GM21390 (cell line): ENCODE results near the gene PXT1.
"Not testable (repeated sequence)": the region's sequence is repeated elsewhere in the genome, so short reads cannot be mapped to it uniquely, and the experiment has no call there.

Experiments
- ATAC-seq: cut with Tn5 transposase; IDR thresholded peaks from one replicate; pipeline ENCODE4 v1.9.1; 2021; ENCODE audit not compliant: unreplicated experiment

The PXT1 gene, protein sequence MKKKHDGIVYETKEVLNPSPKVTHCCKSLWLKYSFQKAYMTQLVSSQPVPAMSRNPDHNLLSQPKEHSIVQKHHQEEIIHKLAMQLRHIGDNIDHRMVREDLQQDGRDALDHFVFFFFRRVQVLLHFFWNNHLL

DNA sequence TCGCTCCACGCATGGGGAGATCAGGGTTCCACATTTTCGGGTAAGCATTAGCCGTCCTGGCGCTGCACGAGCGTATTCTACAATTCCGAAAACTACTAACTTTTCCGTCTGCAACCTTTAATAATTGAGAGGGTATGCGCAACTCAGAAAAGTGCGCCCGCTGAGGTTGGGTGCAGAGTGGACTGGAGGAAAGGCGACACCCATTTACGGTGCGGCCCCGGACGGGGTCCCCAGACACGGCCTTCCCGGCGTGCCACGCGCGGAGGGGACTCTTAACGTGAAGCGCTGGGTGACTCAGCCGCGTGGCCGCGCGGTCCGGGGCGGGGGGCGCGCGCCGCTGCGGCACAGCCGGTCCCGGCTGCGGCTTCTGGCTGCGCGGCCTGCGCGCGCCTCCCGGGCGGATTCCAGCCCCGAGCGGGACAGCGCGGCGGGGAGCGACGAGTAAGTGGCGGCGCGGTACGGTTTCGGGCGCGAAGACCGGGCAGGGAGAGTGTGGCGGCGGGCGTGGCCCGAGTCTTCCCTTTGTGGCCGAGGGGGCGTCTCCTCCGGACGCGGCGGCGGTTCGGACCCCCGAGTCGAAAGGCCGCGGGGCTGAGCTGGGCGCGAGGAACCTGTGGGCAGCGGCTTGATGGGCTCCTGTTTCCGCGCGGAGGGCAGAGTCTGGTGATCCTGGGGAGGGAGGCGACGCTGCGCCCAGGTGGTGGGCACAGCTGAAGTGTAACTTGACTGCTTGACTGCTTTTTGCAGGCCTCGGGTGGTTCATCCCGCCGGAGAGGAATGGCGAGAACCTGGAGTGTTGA lies at the start of gene PXT1, which contains the start of gene KCTD20:
Gene PXT1, minus strand, starts transcription at position 184 of the 800 bp plus-strand sequence. CDS start 16,772 bp downstream, outside the sequence.
Gene KCTD20, plus strand, starts transcription at position 330 of the 800 bp plus-strand sequence. CDS start 27,098 bp downstream, outside the sequence.
- ATAC-seq = peak; percentile 66

DNA sequence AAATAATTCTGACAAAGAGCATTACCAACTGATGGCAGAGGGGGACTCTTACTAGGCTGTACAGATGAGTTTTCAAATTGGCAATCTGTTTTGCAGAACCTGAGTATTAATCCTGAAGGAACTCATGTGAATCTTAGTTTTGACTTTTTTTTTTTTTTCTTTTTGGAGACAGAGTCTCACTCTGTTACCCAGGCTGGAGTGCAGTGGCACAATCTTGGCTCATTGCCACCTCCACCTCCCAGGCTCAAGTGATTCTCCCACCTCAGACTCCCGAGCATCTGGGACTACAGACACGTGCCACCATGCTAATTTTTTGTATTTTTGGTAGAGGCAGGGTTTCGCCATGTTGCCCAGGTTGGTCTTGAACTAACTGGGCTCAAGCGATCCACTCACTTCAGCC lies 49.4 kb upstream of the PXT1 start:
- ATAC-seq = no peak

DNA sequence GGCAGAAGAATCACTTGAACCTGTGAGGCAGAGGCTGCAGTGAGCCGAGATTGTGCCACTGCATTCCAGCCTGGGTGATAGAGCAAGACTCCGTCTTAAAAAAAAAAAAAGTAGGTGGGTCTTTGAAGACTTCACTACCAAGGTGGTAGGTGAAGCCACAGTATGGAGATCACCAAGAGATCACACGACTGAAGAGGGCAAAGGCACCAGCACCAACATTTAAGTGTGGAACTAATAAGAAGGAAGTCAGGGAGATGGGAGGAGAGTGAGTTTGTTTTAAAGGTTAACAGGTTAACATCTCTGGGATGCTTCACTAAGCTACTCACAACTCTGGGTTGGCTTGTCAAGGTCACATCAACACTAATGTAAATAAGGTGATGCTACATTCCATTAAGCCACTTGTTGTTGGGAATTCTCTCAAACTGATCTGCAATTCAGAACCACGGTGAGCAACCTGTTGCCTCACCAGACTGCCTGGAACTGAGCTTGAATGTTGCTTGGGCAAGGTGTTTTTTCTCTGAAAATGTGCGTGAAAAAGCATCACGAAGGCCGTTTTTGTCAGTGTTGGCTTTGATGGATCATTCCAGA lies 48.8 kb upstream of the PXT1 start:
- ATAC-seq = no peak

DNA sequence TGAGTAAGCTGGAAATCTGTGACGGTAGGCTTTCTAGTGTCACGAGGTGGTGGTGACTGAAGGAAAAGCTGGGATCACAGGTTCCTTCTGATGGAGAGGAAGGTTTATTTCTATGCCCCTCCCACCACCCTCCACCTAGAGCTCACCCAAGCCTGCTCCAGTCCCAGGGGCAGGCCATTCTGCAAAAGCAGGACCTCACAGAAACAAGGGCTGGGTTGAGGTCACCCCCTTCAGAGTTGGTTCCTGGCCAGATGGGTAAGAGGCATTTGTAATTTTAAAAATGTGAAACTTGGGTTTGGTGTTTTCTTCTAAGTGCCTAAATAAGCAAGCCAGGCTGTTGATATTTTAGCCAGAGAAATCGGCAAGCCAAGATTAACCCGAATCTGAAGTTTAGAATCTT lies 46.8 kb upstream of the PXT1 start:
- no peak for ATAC-seq

DNA sequence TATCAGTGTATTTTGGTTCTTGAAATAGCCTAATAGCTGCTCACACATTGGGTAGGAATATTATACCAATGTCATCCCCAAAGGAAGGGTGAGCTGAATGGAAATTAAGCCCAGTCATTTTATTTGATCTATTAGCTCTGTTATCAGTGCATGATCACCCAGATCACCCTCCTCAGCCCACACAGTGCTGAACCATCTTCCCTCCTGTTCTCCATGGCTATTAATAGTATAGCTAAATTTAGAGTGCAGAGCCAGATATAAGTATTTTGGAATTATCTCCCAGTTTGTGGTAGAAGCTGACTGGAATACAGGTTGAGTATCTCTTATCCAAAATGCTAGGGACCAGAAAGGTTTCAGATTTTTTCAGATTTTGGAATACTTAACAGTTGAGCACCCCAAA lies 45.6 kb upstream of the PXT1 start:
- no peak for ATAC-seq

DNA sequence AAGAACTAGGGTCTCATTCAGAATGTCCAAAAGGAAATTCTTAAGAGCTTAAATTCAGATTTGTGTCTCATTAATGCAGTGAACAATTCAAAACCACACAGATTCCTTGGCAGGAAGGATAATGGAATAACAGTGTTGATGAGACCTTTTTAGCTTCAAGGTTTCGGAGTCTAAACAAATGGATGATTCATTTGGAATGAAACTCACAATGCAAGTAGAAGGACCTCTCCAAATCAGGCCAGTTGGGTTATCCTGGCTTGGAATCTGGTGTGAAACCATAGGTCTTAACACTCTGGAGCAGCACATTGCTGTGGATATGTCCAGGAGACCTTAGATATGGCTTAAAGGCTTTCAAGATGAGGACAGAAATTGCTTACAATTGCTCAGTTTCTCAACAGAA lies 45.0 kb upstream of the PXT1 start:
- no peak for ATAC-seq

DNA sequence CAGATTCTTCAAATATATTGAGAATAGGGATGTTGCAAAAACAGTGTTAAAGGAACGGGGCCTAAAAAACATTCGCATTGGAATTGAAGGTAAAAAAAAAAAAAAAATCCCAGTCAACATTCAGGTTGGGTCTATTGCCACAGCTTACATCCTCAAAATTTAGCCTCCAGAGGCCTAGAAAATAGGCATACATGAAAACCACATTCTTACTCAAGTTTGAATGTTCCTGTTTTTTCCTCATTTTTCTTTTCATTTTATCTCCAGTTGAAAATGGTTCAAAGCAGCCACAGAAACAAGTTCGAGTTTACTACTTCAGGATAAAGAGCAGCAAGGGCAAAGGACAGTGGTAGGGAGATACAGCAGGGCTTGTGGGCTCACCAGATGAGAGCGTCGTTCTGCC lies 42.1 kb upstream of the PXT1 start:
- no peak for ATAC-seq

DNA sequence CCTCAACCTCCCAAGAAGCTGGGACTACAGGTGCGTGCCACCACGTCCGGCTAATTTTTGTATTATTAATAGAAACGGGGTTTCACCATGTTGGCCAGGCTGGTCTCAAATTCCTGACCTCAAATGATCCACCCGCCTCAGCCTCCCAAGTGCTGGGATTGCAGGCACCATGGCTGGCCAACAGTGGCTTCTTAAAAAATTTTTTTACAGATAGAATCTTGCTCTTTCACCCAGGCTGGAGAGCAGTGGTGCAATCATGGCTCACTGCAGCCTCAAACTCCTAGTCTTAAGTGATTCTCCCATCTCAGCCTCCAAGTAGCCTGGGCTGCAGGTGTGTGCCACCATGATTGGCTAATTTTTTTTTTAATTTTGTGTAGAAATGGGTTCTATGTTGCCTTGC lies 40.7 kb upstream of the PXT1 start:
- ATAC-seq = not testable (repeated sequence)

DNA sequence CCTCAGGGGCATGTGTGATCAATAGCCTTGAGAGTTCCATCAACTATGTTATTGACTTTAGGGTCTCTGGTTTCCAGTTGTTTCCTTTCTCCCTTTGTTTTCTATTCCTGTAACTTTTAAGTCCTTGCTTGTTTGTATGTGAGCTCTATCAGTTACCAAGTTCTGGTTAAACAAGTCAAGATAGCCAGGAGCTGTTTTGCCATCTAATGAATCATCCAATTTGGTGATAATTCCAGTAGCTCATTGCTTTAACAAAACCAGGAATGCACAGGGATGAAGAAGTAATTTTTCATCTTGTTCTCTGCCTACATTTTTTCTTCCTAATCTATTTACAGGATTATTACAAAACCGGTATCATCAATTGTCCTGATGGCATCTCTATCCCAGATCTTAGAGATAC lies 36.6 kb upstream of the PXT1 start:
- ATAC-seq = no peak

DNA sequence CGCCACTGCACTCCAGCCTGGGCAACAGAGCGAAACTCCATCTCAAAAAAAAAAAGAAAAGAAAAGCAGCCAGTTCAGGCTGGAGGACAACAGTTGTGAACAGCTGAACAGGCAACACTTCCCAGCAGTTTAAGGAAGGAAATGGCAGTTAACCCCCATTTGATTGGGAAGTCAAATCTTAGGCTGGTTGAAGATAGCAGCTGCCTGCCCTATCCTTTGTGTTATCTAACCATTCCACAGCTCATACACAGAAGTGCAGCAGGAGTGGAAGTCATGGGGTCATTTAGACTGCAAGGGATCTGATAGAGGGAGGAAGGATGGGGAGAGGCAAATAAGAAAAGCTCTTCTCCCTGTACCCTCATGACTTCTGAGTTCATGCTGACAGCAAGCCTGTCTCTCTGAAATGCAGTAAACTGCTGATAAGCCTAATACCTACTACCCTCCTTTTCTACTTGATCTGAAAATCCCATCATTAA lies 35.4 kb upstream of the PXT1 start:
- ATAC-seq = no peak

DNA sequence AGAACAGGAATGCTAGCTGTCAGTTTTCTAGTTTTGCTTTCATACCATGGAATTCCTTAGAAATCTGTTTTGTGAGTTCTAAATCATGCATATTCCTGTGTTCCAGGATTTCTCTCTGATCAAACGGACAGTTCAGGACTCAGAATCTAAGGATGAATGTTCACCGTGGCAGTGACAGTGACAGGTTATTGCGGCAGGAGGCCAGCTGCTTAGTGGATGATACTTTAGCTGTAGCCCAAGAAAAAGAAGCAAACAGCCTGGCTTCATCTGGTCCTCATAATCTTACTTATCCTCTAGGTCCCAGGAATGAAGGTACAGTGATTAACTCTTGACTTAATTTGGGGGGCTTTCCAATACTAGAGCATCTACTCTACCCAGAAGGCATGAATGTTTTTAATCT lies 27.3 kb upstream of the PXT1 start:
- ATAC-seq = no peak

DNA sequence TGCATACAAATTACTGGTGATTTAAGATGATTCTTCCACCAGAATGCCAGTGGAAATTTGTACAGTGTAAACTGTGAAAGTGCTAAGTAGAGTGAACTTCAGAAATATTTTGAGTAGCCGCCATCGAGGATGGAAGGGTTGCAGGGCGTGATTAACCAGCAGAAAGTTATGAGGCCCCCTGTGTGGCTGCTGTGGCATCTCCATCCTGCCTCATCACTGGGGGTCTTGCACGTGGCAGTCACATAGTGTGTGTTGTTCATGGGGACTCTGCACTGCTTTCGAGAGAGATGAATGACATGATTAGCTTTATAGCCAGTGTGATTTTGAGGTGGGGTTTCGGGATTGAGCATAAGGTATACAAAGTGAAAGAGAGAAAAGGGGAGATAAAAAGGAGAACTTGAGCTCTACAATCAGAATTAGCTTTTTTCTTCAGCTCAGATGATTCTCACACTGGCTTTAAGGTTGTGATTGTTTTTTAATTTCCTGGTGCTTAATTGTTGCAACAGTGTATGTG lies 26.6 kb upstream of the PXT1 start:
- no peak for ATAC-seq

DNA sequence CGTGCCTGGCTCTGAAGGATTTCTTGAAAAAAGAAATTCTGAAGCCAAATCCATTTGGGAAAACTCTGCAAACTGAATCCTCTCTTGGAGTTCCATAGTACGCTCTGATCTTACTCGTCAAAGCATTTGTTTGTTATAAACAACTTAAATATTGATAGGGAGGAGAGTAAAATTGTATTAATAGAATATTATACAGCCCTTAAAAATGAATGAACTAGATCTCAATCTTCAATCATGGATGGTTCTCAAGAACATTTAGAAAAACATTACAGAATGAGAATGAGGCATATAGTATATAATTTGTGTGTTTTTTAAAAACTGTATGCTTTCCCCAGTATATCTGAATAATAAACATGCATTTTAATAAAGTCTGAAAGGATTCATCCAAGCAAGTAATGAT lies 25.0 kb upstream of the PXT1 start:
- no peak for ATAC-seq

DNA sequence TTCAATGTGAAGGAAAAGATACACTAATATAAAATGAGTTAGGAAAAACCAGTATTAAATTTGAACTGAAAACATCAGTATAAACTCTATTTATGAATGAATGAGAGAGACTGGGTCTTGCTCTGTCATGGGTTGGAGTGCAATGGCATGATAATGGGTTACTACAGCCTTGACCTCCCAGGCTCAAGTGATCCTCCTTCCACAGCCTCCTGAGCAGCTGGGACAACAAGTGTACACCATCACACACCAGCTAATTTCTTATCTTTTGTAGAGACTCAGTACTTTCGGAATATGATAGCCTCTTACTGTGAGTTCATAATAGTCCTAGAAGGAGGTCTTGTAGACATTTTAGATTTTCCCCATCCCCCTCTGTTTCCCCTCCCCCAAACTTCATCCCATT lies 21.6 kb upstream of the PXT1 start:
- ATAC-seq = no peak

DNA sequence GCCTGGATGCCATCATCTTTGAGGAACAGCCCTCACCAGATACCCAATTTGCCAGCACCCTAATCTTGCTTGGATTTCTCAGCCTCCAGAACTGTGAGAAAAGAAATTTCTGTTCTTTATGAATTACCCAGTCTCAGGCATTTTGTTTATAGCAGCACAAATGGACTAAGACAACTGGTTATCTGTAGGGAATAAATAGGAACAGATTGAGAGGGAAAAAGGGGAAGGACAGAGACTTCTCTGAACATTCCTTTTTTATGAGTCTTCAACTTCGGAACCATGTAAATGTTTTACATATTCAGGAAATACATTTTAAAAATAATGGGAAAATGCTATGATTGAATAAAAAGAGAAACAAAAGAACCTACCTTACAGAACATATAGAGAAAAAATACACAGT lies 21.0 kb upstream of the PXT1 start:
- ATAC-seq = no peak

DNA sequence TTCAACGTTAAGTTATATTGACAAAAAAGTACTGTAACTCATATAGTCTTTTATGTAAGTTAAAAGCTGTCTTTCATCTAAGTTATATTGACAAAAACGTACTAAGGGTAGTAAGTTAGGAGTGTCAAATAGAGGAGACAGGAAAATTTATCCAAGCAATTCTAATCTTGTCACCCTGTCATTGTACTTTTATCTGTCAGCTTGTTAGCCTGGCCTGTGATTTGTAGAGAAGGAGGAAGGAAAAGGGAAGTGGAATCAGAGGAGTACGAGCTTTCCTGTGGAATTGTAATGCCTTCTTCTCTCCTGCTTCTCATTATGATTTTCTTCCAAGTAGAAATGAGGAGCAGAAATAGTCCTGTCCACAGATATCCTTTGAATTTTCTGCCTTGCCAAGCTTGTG lies 19.0 kb upstream of the PXT1 start:
- ATAC-seq = no peak

DNA sequence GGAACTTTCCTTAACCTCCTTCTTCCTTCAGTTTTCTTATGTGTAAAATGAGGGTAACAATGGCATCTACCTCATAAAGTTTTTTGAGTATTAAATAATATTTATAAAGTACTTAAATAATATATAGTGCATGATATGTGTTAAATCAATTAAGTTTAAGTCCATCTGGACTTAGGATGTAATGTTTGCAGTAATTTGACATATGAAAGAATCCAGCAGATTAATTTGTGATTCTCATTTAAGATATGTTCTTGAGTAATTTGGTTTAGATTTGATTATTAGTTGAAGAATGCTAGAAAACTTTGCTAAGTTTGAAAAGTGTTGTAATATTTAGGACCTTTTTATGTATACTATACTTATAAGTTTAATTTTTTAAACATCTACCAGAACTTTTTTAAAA lies 18.3 kb upstream of the PXT1 start:
- ATAC-seq = no peak

DNA sequence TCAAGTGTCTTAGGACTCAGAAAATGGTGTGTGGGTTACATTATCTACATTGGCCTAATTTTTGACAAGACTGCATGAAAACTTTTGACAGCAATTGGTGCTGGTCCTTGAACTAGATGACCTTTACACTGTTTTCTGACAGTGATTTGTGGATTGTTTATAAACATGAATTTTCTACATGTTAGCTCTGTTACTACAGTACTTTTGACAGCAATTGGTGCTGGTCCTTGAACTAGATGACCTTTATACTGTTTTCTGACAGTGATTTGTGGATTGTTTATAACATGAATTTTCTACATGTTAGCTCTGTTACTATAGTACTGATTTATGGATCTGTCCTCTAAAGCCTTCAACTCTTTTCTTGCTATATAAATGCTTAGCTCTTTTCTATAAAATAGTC lies 16.8 kb upstream of the PXT1 start:
- no peak for ATAC-seq

DNA sequence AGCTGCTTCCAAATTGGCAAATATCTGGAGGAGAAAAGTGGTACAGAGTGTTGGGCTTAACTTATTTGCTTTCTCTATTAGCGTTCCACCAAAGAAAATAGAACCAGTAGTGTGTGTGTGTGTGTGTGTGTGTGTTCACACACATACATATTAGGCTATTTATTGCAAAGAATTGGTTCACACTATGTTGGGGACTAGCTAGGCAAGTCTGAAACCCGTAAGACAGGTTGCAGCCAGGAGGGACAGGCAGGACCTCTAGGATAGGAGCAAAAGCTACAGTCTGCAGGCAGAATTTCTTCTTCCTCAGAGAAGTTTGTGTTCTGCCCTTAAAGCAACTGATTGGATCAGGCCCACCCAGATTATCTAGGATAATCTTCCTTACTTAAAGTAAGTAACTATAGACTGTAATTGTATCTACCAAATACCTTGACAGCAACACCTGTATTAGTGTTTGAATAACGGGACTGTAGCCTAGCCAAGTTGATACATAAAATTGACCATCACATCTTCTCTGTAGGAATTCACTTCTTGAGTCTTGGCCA lies 12.9 kb upstream of the PXT1 start:
- ATAC-seq = no peak

DNA sequence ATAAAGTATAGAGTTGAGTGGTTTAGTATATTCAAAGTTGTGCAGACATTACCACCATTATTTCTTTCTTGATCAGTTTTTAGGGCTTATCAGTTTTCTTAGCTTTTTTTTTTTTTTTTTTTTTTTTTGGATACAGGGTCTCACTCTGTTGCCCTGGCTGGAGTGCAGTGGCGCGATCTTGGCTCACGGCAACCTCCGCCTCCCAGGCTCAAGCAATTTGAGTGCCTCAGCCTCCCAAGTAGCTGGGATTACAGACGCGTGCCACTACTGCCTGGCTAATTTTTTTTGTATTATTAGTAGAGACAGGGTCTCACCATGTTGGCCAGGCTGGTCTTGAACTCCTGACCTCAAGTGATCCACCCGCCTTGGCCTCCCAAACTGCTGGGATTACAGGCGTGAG lies 10.2 kb upstream of the PXT1 start:
- not testable (repeated sequence) for ATAC-seq

DNA sequence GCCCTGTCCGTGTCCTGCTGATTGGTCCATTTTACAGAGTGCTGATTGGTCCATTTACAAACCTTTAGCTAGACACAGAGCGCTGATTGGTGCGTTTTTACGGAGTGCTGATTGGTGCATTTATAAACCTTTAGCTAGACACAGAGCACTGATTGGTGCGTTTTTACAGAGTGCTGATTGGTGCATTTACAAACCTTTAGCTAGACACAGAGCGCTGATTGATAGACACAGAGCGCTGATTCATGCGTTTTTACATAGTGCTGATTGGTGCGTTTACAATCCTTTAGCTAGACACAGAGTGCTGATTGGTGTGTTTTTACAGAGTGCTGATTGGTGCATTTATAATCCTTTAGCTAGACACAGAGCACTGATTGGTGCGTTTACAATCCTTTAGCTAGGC lies 6.5 kb upstream of the PXT1 start:
- not testable (repeated sequence) for ATAC-seq

DNA sequence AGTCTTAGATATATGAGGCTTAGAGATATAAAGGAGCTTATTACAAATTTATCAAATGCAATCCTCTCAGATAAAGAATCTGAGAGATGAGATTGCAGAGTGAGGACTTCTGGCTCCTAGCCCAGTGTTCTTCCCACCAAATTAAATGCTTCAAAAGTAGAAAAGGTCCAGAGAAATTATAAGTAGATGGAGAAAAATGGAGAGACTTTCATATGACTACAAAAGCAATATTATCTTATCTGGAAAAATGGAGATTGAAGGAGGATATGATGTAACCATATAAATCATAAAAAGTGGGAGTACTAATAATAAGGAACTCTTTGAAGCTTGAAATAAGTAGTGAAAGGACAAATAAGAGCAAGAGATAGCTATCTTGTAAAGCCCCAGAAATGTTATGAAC lies 3.0 kb upstream of the PXT1 start:
- ATAC-seq = no peak
